ENCODE results near the gene MT1E.

DNA sequence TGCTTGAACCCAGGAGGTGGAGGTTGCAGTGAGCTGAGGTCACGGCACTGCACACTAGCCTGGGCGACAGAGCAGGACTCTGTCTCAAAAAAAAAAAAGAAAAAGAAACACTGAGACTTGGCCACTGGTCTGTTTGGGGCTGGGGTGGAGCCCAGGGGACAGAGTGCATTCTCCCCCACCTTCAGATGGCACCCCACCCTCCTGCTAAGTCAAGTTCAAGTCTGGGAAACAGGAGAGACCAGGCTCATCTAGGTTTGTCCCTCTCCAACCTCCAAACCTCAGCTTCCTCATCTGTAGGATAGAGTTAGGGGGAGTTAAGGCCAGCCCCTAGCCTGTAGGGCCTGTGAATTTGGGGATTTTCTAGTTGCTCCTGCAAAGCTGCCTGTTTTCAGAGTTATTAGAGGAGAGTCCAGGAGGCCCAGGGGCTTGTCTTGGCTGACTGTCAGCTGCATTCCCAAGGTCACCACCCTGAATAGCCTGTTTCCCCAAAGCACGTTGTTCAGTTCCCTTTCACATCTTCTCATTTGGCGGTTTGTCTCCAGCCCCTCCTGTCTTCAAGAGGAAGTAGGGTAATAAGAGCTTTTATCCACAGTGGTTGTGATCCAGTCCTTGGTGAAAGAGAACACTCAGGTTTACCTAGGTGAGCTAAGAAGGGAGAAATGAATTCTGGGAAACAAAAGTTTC is 34.1 kb upstream of the MT1E start:
- TF ChIP-seq EZH2 (IDR thresholded peaks at IDR 0.05; ENCODE audit: borderline replicate concordance, low read depth, low read length, poor library complexity, severe bottlenecking) (no peak), CTCF (conservative IDR thresholded peaks at IDR 0.05; ENCODE audit: low read depth, low read length) (no peak)
